Ectodermal cell (in vitro differentiated cells): ENCODE results near the gene PPM1H.

Experiments used
- H3K27ac ChIP-seq: 2 replicates; pipeline ENCODE4 v1.7.0; 2013; ENCODE audit warnings: mild to moderate bottlenecking, low read depth, low read length; ENCODE audit not compliant: insufficient read depth, poor library complexity, severe bottlenecking
- H3K27me3 ChIP-seq: 2 replicates; pipeline ENCODE4 v1.7.0; 2013; ENCODE audit warnings: mild to moderate bottlenecking, low read length; ENCODE audit not compliant: insufficient read depth, control insufficient read depth, poor library complexity, severe bottlenecking
- H3K36me3 ChIP-seq: one replicate; pipeline ENCODE4 v1.7.0; 2013; ENCODE audit warnings: low read length; ENCODE audit not compliant: control insufficient read depth, insufficient read depth
- H3K4me1 ChIP-seq: one replicate; pipeline ENCODE4 v1.7.0; 2013; ENCODE audit warnings: low read length; ENCODE audit not compliant: control insufficient read depth, insufficient read depth
- H3K4me3 ChIP-seq: 2 replicates; pipeline ENCODE4 v1.7.0; 2013; ENCODE audit warnings: low read depth, low read length, control low read depth; ENCODE audit not compliant: insufficient read depth
- H3K9me3 ChIP-seq: 2 replicates; pipeline ENCODE4 v1.7.0; 2013; ENCODE audit warnings: mild to moderate bottlenecking, low read length, moderate library complexity; ENCODE audit not compliant: control insufficient read depth
- WGBS, 2 experiments: methylation state at CpG; one replicate each; pipeline ENCODE4 v1.1.7; 2013; ENCODE audit warnings: missing lambda C conversion rate in 2 of 2; 5-methylcytosine and 5-hydroxymethylcytosine counted together

PPM1H gene

DNA sequence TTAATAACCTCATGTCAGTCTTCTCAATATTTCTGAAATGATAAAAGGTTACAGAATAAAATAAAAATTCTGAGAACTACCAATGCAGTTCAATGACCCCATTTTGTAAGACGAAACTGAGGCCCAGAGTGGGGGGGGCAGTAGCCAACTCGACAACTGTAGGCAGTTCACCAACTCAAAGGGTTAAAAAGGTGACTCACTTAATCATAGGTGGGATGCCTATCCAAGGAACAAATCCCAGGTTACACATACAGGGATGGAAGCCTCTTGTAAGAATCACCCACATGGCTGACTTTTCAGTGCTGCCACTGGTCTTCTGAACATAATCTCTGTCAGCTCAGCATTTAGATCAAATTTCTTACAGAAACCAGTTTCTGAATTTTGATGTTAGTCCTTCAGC, 10.9 kb downstream of the PPM1H start:
- H3K4me3 ChIP-seq, result no peak overlapping the region
- H3K27me3 ChIP-seq, result no peaks in the 10 kb centered on the region
- WGBS, 2 experiments, result 84 to 85% methylated on average over 2 of the region's 2 CpGs
- no peaks in the 10 kb centered on the region for H3K9me3 ChIP-seq
- H3K4me1 ChIP-seq, result no peaks in the 10 kb centered on the region
- no peaks in the 10 kb centered on the region for H3K36me3 ChIP-seq
- no peak overlapping the region for H3K27ac ChIP-seq

DNA sequence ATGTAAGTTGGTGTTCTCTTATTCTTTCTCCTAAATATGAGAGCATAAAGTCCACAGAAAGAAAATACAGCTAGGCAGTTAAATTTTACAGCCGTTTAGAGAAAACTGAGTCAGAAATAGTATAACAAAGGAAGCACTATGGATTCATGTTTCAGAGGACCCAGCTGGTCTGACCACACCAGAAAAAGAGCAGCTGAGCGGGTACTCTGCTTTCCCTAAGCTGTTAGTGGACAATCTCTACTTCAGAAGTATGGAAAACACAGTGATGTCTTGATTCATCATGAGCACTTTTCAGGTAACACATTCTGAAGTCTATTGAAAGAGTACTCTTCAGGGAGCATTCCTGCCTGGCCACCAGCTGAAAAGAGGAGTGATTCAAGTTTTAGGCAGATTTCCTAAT, 12.4 kb downstream of the PPM1H start:
- H3K9me3 ChIP-seq, result no peaks in the 10 kb centered on the region
- WGBS, 2 experiments, result 83 to 87% methylated on average over 2 of the region's 2 CpGs
- no peak overlapping the region for H3K27ac ChIP-seq

DNA sequence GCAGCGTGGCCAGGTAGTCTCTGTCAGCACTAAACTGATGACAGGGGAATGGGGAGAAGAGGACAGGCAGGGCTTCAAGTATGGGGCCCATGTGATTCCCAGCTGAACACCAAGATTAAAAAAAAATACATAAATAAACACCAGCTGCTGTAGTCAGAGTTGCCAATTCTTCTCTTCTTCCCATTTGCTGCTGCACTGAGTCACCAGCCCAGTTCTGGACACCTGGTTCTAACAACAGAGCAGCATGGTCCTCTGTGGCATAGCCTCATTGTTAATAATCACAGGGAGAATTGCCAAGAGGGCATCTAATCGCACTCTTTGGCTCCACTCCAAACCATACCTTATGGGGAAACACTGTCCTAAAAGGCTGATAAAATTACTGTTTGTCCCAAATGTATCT, 15.1 kb downstream of the PPM1H start:
- Histone ChIP-seq H3K9me3 (no peaks in the 10 kb centered on the region), H3K4me3 (no peak overlapping the region), H3K27me3 (no peaks in the 10 kb centered on the region), H3K27ac (no peak overlapping the region), H3K36me3 (no peaks in the 10 kb centered on the region), H3K4me1 (peaks cover 3% of the 10 kb centered on the region)
- 90 to 96% methylated on average over 2 of the region's 2 CpGs for WGBS, 2 experiments

More for the DNA sequence above, 12.4 kb downstream of the PPM1H start:
- no peaks in the 10 kb centered on the region for H3K36me3 ChIP-seq
- H3K27me3 ChIP-seq, result no peaks in the 10 kb centered on the region
- no peak overlapping the region for H3K4me3 ChIP-seq
- H3K4me1 ChIP-seq, result no peaks in the 10 kb centered on the region

DNA sequence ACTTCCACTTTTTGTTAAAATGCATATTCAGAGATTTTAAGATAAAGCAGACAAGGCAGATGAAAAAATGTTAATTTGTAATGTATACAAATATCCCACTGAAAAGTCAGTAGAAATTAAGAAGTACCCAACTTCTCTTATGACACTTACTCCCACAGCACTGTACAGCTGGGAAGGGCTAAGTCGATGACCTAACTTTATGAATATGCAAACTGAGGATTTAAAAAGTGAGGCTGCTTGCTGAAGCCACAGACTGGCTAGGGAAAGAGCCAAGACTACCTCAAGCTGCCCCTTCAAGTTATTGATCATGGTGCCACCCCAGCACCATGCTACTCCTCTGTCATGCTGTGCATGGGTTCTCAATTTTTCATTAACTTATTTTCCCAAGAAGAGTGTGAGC, 17.0 kb downstream of the PPM1H start:
- Histone ChIP-seq H3K9me3 (no peaks in the 10 kb centered on the region), H3K4me1 (peaks cover 3% of the 10 kb centered on the region), H3K4me3 (no peak overlapping the region), H3K27me3 (no peaks in the 10 kb centered on the region), H3K36me3 (no peaks in the 10 kb centered on the region), H3K27ac (no peak overlapping the region)
- 73 to 82% methylated on average over 1 of the region's 1 CpG for WGBS, 2 experiments

DNA sequence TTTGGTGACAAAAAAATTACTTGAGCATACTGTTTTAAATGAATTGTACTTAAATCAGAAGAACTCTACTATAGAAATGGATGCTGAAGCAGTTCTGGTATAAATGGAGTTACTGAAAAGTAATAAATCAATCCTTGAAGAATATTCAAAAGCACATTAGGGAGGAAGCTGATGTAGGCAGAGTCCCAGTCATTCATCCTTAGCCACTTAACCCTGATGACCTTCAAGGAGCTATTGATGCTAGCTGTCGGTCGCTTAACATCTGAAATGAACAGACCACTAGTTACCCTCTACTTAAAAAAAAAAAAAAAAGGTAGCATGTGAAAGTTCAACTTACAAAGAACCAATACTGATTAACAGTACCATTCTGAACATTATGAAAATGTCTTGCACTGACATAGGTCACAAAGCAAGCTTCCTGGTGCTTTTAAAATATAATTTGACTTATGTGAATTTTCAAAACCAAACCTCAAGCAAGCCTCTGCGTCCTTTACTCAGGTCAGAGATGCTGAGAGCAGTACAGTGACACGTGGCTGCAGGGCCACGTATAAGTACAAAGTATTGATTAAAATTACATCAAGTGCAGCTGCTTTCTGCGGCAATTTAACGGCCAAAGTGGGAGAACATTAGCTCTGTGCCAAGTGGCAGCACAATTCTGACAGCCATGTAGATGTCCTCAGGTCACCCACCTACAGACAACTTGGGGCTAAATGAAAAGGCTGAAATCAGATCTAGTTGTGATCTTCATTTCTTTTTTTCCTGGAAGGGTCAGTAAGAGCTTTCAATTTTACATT, 18.1 kb downstream of the PPM1H start:
- H3K27ac ChIP-seq, result no peak overlapping the region
- no peaks in the 10 kb centered on the region for H3K9me3 ChIP-seq
- WGBS, 2 experiments, result 74 to 80% methylated on average over 7 of the region's 7 CpGs
- H3K4me3 ChIP-seq, result no peak overlapping the region
- no peaks in the 10 kb centered on the region for H3K27me3 ChIP-seq
- H3K4me1 ChIP-seq, result peaks cover 3% of the 10 kb centered on the region
- no peaks in the 10 kb centered on the region for H3K36me3 ChIP-seq

DNA sequence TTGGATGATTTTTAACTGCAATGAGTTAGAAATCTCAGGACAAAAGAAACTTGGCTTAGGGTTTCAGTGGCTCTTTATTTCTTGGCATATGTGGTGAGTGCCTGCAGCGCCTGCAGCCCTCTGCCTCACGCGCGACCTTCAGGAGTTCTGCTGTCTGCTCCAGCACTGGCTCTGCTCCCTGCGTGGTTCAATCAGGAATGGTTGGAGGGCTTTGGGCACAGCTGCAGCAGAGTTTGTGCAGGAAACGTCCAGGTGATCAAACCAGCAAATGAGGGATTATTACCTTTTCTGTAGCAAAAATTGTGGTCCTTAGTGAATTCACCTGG, 19.8 kb downstream of the PPM1H start:
- WGBS, 2 experiments, result 83 to 89% methylated on average over 6 of the region's 6 CpGs
- Histone ChIP-seq H3K4me1 (peaks cover 3% of the 10 kb centered on the region), H3K9me3 (no peaks in the 10 kb centered on the region), H3K36me3 (no peaks in the 10 kb centered on the region), H3K4me3 (no peak overlapping the region), H3K27me3 (no peaks in the 10 kb centered on the region), H3K27ac (no peak overlapping the region)

DNA sequence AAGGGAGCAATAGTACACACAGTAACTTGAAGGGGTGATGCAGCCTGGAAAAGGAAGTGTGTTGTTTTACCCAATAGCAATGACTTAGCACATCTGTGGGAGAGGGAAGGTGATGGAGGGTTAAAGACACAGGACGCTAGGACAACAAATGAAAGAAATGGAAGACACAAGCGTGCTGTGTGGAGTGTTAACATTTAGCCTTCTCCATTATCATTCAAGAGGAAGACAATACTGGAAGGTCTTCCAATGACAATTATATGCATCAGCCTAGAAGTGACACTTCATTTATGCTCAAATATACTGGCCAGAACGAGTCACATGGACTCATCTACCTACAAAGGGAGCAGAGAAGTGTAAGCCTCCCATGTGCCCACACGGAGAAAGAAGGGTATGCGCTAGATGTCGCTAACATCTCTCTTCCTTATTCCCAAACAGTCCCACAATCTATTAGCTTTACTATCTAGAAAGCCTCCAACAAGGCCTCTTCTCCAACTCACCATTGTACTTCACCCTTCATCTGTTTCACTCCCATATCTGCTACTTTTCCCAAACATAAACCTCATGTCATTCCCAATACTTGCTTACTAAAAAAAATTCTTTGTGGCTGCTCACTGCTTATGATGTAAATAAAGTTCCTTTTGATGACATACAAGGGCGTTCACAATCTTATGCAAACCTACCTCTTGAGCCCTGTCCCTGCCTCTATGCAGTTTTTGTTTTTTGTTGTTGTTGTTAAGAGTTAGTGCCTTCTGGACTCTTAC, 20.3 kb downstream of the PPM1H start:
- H3K4me1 ChIP-seq, result peaks cover 3% of the 10 kb centered on the region
- H3K27ac ChIP-seq, result no peak overlapping the region
- H3K9me3 ChIP-seq, result no peaks in the 10 kb centered on the region
- H3K36me3 ChIP-seq, result no peaks in the 10 kb centered on the region
- H3K4me3 ChIP-seq, result no peak overlapping the region
- no peaks in the 10 kb centered on the region for H3K27me3 ChIP-seq
- 85 to 89% methylated on average over 6 to 7 of the region's 7 CpGs for WGBS, 2 experiments

DNA sequence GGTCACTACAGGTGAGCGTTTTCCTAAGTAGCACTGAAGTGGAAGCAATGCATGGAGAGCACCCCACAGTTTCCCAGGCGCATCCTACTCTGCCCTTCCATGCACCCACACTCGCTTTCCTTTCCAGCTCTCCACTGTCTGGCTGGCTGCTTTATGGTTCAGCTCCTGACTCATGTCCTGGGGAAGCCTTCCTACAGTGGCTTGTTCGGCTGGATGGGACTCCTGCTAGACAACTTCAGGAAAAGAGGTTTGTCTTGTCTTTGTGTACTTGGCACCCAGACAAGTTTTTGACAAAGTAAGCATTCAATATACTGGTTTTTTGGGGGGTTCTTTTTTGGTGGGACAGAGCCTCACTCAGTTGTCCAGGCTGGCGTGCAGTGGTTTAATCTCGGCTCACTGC, 21.6 kb downstream of the PPM1H start:
- Histone ChIP-seq H3K27ac (no peak overlapping the region), H3K36me3 (no peaks in the 10 kb centered on the region), H3K4me1 (peaks cover 3% of the 10 kb centered on the region), H3K4me3 (no peak overlapping the region), H3K27me3 (no peaks in the 10 kb centered on the region), H3K9me3 (no peaks in the 10 kb centered on the region)
- WGBS, 2 experiments, result 94 to 98% methylated on average over 6 of the region's 6 CpGs

DNA sequence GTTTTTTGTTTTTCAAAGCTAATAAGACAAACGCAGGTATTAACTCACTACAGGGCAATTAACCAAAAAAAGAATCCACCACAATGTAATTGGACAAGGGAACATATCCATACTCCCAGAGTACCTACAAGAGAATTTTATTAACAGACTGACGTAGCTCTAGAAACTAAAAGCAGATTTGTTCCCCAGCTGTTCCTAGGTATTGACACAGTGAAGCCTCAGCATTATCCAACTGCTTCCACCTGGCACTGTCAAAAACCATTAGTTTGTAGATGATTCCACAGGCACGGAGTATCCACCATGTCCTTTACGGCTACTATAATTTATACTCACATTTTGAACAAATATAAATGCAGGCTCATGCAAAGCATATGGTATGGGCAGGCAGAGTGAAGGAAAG, 22.3 kb downstream of the PPM1H start:
- H3K9me3 ChIP-seq, result no peaks in the 10 kb centered on the region
- no peak overlapping the region for H3K27ac ChIP-seq
- no peak overlapping the region for H3K4me3 ChIP-seq
- H3K4me1 ChIP-seq, result peaks cover 3% of the 10 kb centered on the region
- 83 to 89% methylated on average over 3 to 4 of the region's 4 CpGs for WGBS, 2 experiments
- H3K27me3 ChIP-seq, result no peaks in the 10 kb centered on the region
- H3K36me3 ChIP-seq, result no peaks in the 10 kb centered on the region

DNA sequence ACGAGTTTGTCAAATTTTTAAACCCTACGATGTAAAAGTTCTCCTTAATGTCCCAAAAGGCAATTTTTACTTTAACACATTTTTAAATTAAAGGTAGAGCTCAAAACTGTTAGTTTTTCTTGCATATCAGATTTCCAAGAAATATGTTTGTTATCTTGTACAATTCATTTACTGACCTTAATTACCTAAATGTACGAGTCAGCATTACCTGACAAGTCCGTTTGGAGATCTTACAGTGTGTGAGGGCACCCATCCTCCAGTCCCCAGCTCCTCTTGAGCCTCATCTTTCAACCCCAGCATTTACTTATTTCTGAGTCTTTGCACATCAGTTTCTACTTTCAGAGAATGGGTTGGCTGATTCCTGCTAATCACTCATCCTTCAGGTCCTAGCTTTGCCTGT, 23.7 kb downstream of the PPM1H start:
- no peaks in the 10 kb centered on the region for H3K9me3 ChIP-seq
- WGBS, 2 experiments, result 90 to 95% methylated on average over 4 of the region's 4 CpGs
- no peaks in the 10 kb centered on the region for H3K36me3 ChIP-seq
- no peak overlapping the region for H3K4me3 ChIP-seq
- H3K27ac ChIP-seq, result no peak overlapping the region
- H3K4me1 ChIP-seq, result peaks cover 3% of the 10 kb centered on the region
- H3K27me3 ChIP-seq, result no peaks in the 10 kb centered on the region
